ENCODE results near the gene TMX3. TPM values are rescaled to one million over a fixed set of nuclear protein-coding genes. Genes with fewer than 3 reads are reported as not detected.

The TMX3 gene
- total RNA-seq, 2 donors from 2014 or later: 24.4 to 25.9 TPM

DNA sequence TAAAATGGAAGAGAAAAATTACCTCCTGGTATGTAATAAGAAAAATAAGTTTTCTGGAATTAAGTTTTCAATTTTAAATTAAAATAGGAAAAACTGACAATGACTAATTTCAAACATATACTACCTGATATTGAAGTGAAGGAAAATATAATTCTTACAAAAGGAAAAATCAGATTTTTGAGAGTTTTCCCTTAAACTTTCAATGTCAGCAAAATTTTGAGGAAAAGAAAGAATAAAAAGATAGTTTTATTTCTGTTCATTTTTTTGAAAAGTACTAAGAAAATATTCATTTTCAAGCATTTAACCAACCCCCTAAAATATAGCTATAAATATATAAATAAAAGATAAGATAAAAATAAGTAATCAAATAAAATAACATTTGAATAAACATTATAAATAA is 87.1 kb downstream of the TMX3 start:
- no peaks in the 10 kb centered on the region for H3K27me3 ChIP-seq
- no peaks in the 10 kb centered on the region for H3K9me3 ChIP-seq
- H3K36me3 ChIP-seq: no peaks in the 10 kb centered on the region
- H3K4me1 ChIP-seq: no peaks in the 10 kb centered on the region
- no peak overlapping the region for H3K4me3 ChIP-seq
- no peak for DNase-seq
- TF ChIP-seq, protein P1, sequence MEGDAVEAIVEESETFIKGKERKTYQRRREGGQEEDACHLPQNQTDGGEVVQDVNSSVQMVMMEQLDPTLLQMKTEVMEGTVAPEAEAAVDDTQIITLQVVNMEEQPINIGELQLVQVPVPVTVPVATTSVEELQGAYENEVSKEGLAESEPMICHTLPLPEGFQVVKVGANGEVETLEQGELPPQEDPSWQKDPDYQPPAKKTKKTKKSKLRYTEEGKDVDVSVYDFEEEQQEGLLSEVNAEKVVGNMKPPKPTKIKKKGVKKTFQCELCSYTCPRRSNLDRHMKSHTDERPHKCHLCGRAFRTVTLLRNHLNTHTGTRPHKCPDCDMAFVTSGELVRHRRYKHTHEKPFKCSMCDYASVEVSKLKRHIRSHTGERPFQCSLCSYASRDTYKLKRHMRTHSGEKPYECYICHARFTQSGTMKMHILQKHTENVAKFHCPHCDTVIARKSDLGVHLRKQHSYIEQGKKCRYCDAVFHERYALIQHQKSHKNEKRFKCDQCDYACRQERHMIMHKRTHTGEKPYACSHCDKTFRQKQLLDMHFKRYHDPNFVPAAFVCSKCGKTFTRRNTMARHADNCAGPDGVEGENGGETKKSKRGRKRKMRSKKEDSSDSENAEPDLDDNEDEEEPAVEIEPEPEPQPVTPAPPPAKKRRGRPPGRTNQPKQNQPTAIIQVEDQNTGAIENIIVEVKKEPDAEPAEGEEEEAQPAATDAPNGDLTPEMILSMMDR (IDR thresholded peaks at IDR 0.05): no peak
- H3K27ac ChIP-seq: no peak overlapping the region
- intact Hi-C loops (cut with DNase I): no loop called here
- H3K9ac ChIP-seq (ENCODE audit: low read depth in 2 of 2, low read length in 2 of 2): no peak overlapping the region

Other genes starting within 250 kb of the TMX3 start
- 1 to 10 TPM; 1.7 to 3.3 TPM for gene CCDC102B, start 83.0 kb upstream of the TMX3 start, total RNA-seq

Measured in colonic mucosa (tissue), 4 donors.